Fibroblast of skin of right quadriceps (primary cell): Measurements from ENCODE around the gene EIF4G2.

Experiments used
- DNase-seq: peaks from one replicate; pipeline ENCODE4 v3.0.0-alpha.2; 2013

EIF4G2 gene

DNA sequence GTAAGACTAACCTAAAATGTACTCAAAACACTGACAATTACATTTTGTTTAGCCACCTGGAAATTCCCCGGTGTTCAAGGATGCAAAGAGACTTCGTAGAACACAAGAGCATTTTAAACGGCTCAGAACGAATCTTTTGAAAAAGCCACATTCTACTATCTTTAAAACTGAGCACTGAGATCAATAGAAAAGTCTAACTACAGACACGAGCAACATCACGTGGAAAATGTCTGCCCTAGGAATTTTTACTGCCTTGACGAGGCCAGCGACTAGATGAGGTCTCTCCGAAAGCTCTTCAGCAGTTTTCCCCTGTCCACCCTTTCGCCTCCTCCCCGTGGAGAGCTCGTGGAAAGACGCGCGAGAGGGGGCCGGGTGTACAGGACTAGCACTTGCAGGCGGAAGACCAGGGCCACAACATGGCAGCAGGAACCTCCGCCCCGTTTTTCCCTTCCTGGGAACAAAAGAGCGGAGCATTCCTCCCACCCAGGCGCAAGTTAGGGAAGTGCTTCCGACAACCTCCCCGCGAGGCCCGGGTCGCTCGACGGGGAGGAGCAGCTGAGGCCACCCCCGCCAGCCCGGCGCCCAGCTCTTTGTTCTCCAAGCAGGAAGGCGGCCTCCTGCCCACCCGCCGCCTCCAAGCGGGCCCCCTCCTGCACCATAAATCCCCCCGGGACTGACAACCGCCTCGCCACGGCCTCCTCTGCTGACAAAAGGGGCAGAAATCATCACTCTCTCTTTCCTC lies 1.1 kb downstream of the EIF4G2 start:
- DNase-seq = peak; percentile 41

DNA sequence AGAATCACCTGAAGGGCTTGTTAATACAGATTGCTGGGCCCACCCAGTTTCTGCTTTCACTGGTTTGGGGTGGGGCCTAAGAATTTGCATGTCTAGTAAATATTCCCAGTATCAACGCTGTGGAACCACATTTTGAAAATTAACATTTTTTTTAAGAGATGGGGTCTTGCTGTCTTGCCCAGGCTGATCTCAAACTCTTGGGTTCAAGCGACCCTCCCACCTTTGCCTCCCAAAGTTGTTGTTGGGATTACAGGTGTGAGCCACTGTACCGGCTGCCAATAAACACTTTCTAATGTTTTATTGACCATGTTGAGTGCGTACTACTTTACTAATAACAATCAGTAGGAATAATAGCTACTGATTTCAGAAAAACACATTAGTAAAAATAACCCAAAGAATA lies 2.5 kb downstream of the EIF4G2 start:
- no peak for DNase-seq

DNA sequence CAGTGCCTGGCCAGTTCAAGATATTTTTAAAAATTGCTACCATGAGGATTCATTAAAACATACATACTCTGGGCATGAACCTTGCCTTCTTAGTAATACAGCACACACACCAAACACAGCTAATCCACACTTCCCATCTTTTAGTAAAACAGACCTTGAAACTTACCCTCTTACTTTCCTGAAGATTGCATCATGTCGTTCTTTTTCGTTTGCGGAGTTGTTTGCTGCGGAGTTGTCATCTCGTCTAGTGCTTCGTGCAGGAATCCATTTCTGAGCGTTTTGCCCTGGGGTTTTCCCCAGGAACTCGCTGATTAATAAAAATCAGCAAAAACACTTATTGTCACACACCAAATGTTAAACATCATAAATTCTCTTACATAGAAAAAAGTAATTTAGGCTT lies 3.0 kb downstream of the EIF4G2 start:
- DNase-seq = no peak

DNA sequence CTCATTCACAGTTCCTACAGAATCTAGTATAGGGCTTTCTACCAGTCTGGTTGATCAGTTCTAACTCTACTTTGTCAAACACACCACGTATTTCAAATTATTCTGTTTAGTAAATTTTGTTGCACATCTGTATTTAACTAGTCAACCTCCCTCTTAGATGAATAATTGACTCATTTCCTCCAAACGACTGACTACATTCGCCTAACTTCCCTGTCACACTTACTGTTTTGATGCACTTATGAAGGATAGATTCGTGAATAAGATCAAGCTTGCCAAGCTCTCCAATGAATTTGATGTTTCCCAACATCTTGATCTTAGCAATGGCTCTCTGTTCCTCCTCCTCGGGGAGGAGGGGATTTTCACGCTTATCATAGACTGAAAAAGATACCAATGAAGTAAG lies 5.0 kb downstream of the EIF4G2 start:
- DNase-seq = no peak

DNA sequence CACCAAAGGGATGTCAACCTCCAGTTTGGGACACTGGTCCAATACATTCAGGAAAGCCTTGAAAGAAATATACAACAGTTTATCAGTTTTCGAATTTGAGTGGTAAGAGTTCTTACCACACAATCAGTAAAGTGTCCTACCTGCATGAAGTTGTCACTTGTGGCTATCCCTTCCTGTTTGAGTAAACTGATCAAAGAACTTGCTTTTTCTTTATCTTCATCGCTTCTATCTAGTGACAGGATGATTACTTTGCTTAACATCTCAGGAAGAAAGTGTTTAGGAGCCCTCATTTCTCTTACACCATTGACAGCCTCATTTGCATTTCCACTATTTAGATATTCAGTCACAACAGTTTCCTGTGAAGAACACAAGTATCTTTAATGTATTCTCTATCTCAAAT lies 8.4 kb downstream of the EIF4G2 start:
- DNase-seq = no peak

DNA sequence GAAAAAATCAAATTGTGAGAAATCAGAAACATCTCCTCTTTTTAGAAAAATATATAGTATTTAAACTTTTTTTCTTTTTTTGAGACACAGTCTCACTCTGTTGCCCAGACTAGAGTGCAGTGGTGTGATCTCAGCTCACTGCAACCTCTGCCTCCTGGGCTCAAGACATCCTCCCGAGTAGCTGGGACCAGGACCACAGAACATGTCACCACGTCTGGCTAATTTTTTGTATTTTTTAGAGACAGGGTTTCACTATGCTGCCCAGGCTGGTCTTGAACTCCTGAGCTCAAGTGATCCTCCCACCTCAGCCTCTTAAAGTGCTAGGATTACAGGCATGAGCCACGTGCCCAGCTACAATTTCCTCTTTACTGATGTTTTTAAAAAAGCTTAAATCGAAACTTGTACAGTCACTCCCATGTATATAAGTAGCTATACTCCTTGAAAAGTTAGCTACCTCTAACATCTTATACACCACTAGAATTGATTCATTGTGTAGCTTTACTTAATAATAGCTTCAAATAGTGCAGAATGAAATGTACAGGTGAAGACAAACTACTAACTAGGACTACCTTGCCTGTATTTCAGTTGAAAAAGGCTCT lies 10.3 kb downstream of the EIF4G2 start:
- no peak for DNase-seq

DNA sequence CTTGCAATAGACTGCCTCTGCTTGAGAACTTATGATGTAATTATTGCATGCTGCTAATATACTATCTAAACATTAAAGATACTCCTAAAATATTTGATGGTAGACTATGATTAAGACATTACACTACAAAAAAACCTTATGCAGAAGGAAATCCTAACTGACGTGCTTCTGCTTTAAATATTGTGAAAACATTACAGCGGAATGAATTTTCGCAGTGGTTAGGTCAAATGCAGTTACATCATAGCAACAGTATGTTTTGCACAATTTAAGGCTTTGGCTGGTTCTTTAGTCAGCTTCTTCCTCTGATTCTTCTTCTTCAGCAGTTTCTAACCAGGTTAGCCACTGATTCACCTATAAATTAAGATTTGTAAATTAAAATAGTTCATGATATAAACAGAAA lies 11.2 kb downstream of the EIF4G2 start:
- no peak for DNase-seq

DNA sequence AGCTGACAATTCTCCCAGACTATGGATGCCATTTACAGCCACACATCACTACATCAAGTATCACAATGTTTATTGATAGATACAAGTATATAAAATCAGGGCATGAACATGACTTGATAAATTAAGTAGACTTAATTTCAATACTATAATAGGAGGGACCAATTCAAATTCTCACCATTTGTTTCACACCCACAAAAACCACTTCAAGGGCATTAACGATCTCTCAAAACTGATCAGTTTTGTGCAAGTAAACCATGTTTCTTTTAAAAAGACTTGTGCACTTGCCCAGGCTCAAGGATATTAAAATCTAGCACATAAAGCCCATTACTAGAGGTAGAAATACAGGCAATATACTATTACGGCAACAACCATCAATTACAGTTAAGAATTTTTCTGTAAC lies 11.7 kb downstream of the EIF4G2 start:
- DNase-seq = no peak

DNA sequence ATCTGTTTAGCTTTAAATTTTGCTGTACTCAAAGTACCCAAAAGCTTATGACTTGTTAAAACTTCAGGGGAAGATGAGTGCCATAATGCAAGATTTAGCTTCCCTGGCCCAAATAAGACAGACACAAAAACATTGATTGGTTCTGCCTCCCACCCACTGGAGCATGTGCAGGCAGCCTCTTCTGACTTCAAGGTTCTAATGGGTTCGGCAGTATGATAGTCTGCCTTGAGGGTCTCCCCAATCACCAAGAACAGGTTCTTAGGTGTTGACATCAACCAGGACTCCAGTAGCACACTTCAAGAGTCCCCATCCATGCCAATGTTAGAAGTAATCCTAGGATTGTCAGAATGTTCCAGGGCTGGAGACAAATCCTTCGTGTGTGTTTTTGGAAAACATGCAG lies 12.5 kb downstream of the EIF4G2 start:
- DNase-seq = no peak

DNA sequence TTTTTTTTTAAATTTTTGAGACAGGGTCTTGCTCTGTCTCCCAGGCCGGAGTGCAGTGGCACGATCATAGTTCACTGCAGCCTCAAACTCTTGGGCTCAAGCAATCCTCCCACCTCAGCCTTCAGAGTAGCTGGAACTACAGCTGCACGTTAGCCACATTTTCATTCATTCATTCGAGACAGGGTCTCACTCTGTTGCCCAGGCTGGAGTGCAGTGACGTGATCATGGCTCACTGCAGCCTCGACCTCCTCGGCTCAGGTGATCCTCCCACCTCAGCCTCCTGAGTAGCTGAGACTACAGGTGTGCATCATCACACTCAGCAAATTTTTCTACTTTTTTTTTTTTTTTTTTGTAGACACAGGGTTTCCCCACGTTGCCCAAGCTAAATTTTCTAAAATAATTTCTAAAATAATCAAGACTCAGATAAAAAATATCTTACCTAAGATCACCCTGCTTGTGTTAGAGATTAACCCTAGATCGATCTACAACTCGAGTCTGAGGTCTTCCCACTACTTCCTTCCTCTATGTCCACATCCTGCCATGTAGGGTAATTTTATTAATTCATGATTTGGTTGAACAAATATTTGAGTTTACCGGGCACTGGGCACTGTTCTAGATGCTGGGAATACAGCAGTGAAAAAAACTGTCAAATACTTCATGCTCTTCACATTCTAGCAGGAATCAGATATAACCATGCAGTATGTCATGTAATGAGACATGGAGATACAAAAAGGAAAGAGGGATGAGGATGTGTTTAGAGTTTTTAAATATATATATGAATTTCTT lies 15.1 kb downstream of the EIF4G2 start:
- DNase-seq = no peak

DNA sequence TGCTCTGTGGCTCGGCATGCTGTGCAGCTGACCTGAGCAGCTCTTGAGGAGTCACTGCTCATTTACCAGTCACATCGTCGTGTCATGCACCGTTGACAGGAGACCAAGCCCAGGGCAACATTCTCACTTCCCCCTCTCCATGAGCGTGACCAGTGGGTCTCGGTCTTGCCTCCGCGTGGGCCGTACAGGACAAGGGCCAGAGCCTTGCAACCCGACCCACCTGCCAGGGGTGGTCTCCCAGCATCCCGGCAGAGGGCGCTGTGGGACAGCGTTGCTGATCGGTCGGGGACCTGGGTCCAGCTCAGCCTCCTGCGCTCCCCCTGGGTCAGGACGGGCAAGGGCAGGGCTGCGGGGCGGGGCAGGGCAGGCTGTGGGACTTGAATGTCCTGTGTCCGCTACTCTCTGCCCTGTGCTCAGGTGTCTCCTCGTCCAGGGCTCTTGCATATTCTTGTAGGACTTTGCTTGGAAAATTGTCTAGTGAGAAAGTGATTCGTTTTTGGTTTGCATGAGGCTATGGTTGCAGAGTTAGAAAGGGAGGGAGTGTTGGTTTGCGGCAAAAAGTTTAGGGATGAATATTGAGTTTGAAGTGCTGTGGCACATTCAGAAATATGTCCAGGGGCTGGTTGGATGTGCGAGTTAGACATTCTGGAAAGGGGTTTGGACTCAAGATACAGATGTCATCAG lies 16.2 kb downstream of the EIF4G2 start:
- DNase-seq = peak; percentile 54

DNA sequence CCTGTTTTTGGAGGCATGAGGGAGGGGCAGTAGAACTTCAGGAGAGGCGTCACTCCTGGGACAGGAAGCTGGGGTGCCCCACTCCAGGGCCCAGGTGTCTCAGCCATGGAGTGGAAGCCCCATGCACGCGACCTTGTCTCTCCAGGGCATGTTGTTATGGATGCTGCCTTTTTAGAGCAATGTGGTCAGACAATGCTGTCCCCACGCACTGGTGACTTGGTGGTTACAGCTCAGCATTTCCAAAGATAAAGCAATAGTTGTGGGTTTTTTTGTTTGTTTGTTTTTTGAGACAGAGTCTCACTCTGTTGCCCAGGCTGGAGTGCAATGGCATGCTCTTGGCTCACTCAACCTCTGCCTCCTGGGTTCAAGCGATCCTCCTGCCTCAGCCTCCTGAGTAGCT lies 22.3 kb downstream of the EIF4G2 start:
- no peak for DNase-seq

DNA sequence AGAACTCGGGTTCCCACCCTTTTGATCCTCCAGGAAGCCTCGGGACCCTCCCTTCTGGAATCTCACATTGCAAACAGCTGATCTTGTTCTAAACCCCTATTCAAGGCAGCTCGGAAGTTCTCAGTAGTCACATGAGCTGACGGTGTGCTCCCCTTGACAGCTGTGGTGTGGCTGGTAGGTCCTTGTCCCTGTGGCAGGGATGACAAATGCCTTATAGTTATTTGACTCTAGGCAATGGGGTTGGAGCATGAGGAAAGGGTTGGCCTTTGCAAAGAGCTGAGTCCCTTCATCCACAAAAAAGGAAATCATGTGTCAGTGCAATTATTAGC lies 23.6 kb downstream of the EIF4G2 start:
- no peak for DNase-seq

DNA sequence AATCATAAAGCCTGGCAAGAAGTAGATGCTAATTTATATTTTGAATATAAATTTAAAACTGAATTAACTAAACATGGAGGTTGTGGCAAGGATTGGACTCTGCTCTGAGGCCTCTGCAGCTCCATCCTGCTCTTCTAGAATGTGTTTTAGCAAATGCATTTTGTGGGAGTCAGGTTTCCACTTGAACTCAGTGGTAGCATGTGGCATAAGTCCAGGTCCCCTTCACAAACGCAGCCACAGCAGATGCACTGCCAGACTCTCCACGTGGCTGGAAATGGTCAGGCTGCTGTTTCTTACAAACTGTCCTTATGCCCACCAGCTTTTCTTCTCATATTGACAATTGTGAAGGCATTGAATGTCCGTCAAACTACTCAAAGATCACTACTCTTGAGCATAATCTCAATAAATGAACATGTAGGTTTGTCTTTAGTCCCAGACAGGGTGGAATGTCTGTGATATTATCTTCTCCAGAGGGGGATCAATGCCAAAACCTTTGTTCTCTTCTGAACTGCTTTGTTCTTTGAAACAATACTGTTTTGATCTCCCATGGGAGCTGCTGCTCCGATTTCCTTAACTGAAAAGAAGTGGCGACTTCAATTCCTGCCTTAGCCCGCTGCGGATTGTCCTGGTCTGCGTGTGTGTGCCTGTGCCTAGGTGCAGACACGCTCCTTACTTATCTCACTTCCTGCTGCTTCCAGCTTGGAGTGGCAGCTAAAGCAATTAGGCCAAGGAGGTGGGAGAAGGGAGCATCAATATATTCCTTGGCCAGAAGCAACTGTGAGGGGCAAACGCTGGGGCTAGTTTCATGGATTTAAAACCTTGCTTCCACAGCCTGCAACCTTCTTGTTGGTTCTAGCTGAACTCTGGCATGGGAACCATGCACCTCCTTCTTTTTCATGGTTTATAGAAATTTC lies 24.2 kb downstream of the EIF4G2 start:
- no peak for DNase-seq

DNA sequence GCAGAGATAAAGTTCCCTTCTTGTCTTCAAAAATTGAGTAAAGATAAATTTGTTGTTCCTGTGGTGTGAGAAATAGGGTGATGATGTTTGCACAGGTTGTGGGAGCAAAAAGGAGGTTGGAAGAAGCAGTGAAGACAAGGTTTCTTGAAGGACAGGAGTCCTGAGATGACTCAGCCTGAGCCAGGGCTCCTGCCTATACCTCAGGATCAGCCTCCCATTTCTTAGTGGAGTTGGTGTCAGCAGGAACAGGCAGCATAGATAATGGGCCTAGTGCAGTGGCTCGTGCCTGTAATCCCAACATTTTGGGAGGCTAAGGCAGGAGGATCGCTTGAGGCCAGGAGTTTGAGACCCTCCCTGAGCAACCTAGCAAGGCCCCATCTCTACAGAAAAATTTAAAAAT lies 28.7 kb downstream of the EIF4G2 start:
- no peak for DNase-seq

DNA sequence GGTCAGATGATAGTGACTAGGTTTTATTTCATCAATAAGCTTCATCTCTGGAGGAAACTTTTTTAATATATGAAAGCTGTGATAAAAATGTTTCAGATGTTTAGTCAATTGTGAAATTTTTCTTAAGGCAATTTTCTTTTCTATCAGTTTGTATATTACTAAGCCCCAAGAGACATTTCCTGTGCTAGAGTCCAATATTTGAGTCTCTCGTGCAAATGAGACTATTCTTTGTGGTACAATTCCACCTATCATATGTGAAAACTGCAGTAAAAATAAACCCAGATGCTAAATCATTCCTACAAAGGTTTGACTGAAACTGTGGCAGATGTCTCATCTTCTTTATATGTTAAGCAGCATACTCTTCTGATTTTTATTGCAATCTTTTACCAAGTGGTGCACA lies 29.6 kb downstream of the EIF4G2 start:
- no peak for DNase-seq

DNA sequence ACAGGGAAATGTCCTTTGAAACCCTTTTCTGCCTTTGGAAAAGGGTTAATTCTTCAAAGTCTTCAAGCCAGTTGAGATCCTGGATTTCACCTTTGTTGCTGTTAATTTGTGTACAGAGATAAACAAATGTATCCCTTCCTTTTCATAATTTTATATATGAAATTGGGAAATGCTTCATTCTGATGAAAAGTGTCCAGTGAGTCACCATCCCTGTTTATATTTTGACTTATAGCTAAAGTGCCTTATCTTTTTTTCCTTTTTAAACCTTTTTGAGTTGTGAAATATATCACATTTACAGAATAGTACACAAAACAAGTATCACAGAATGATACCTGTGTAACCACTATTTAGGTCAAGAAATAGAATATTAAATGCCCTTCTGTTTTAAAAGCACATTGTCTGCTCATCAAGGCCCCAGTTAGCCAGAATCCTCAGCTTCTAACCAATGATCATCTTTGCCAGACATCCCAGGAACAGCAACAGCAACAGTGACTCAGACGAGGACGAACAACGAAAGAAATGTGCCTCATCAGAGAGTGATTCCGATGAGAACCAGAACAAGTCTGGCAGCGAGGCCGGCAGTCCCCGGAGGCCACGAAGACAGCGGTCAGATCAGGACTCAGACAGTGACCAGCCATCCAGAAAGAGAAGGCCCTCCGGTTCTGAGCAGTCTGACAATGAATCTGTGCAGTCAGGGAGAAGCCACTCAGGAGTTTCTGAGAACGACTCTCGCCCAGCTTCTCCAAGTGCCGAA lies 30.3 kb downstream of the EIF4G2 start:
- DNase-seq = peak; percentile 51

DNA sequence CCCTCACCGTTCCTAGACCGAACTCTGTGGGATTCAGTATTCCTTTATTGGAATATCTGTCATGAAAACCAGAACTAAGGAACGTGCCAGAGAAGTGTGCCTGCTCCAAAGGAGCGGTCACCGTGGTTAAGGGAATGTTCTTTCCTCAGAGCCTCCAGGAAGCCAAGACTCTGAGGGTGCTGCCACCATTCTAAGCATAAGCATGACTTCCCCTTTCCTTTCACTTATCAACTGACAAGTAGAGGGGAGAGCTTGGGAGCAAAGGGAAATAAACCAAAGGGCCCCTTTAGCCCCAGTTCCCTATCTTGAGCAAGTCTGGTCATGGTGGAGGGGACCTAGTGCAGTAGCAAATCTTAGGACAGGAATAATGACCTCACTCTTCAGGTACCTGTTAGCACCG lies 30.9 kb downstream of the EIF4G2 start:
- no peak for DNase-seq

DNA sequence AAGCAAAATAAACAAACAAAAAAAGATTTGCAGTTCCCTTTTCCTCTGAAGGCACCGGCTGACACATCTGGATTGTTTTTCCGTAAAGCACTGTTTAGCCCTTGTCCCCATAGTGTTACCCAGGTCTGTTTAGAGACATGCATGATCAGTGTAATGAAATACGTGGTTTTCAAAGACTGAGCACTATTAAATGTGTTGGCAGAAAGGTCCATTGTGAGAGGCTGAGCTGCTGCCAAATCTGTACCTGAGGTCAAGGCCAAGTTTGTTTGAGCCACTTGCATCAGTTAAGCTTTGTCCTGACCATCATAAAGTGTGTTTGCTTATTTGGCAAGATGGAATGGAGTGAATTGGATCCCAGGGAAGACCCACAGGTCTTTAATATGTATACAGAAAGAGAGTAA lies 31.3 kb downstream of the EIF4G2 start:
- DNase-seq = no peak

DNA sequence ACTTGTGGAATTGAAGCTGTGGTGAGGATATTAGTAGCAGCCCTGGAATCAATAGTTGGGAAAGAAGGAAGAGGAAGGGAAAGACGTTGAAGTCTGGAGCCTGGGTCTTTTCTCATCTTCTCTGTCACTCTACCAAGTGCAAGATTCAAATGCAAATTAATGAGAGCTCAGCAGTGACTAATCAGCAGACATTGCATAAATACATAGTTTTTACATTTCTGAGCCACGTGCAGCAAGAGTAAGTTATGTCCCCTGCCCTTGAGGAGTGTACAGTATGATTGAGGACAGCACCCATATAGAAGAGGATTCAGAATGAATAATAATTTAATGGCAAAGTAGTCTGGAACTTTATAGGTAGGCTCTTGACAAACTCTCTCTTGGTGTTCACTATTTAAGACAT lies 33.9 kb downstream of the EIF4G2 start:
- no peak for DNase-seq

DNA sequence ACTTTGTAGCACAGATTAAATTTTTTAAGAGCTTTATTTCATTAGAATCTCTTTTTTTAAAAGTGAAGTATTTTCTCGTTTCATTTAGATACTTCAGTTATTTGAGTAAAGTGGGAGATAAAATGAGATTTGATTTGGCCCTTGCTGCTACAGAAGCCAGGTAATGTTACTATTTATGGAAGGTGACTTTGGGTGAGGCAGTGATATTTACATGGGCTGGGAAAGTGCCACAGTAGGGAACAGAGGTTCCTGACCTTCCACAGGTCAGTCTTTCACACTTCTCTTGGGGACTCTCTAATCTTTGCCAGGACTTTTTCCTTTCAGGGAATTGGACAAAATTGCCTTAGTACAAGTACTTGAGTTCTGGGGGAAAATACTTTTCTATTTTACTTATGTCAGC lies 37.3 kb downstream of the EIF4G2 start:
- no peak for DNase-seq
